Iris pigment epithelial cell (primary cell): Measurements from ENCODE around the gene SHC1.

Experiments
- DNase-seq: peaks from one replicate; pipeline ENCODE4 v3.0.0-alpha.2; 2011; ENCODE audit warnings: low read depth

Gene SHC1

DNA sequence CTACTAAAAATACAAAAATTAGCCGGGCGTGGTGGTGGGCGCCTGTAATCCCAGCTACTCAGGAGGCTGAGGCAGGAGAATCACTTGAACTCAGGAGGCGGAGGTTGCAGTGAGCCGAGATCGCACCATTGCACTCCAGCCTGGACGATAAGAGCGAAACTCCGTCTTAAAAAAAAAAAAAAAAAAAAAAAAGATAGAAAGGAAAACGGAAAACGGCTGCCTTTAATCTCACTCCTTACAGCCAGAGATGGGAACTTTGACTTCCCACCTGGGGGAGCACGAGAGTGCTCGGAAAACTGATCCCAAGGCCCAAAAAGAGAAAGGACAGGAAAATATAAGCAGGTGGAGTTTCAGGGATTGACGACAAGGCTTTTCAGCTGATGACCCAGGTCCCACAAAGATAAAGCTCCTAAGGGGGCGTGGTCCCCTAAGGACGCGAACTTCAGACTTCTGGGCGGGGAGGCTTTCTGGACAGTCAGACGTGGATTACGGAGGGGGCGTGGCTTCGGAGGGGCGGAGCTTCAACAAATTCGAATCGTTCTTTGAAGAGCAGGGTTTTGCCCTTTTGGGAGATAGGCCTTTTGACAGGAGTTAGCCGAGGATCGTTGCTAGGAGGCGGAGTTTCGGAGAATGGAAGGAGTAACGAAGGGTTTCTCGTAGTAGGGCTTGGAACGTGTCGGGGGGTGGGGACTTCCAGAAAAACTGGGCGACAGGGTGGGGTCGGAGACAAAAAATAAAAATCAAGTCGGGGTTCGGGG is 3.0 kb upstream of the SHC1 start:
- DNase-seq: peak; percentile 98

GRCh38 chr1:154972517-154973343 is 2.2 kb upstream of the SHC1 start:
- peak; percentile 90 for DNase-seq

DNA sequence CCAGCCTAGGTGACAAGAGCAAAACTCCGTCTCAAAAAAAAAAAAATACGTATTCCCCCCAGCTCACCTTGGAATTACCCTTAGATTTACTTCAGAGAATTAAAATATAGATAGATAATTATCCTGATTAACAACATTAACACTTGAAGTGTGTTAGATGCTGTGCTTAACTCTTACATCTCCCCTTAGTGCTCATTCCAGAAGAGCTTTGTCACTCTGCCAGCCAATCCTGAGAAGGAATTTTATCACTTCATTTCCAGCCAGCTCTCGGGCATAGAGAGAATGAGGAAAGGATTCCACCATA is 1.6 kb upstream of the SHC1 start:
- DNase-seq: no peak

GRCh38 chr1:154971341-154971998 is 923 bp upstream of the SHC1 start:
- DNase-seq: peak; percentile 58

- DNase-seq: no peak
Observed at GRCh38 chr1:154969860-154970452, 591 bp downstream of the SHC1 start.

DNA sequence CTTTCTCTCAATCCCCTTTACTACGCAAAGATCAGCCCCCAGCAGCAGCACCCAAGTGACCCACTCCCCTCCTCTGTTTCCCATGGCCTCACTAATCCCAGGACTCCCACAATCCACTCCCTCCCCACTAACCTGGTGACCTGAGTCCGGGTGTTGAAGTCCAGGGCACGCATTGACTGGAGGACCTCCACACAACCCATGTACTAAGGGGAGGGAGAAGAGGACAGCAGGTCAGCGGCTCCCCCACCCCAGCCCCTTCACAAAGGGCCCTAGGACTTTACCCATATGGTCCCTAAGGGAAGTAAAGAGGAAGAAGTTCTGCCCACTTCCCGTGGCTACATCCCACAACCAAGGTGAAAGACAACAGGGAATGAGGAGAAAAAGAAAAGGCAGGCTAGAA is 1.3 kb downstream of the SHC1 start:
- DNase-seq: no peak

DNA sequence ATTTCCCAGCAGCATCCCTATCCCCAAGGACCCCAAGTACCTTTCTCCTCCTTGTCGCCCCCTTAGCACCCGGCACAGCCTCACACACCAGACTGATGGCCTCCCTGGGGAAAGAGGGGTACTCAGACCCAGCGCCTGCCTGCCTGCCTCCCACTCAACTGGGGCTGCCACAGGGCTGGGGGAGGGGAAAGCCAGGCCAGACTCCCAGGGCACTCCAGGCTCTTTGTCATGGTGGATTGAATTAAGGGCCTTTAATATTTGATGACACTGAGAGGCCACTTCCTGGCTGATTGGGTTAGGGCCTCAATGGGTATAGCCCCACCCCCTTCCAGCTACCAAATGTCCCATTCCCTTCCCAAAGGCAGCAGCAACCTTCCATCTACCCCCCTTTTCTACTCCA is 1.8 kb downstream of the SHC1 start:
- DNase-seq: no peak

GRCh38 chr1:154967331-154967950 is 3.1 kb downstream of the SHC1 start:
- DNase-seq: no peak

GRCh38 chr1:154966111-154966510 is 4.4 kb downstream of the SHC1 start:
- no peak for DNase-seq

DNA sequence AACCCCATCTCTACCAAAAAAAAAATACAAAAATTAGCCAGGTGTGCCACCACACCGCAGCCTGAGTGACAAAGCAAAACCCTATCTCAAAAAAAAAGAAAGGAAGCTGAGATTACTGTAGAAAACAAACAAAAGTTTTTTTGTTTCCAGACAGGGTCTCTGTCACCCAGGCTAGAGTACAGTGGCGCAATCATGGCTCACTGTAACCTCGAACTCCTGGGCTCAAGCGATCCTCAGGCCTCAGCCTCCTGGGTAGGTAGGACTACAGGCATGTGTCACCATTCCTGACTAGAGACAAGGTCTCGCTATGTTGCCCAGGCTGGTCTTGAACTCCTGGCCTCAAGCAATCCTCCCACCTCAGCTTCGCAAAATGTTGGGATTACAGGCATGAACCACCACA is 6.2 kb downstream of the SHC1 start:
- DNase-seq: no peak

GRCh38 chr1:154963643-154964042 is 6.9 kb downstream of the SHC1 start:
- no peak for DNase-seq

GRCh38 chr1:154962795-154963330 is 7.7 kb downstream of the SHC1 start:
- DNase-seq: no peak

- DNase-seq: peak; percentile 29
Observed at GRCh38 chr1:154962156-154962749, 8.3 kb downstream of the SHC1 start.

DNA sequence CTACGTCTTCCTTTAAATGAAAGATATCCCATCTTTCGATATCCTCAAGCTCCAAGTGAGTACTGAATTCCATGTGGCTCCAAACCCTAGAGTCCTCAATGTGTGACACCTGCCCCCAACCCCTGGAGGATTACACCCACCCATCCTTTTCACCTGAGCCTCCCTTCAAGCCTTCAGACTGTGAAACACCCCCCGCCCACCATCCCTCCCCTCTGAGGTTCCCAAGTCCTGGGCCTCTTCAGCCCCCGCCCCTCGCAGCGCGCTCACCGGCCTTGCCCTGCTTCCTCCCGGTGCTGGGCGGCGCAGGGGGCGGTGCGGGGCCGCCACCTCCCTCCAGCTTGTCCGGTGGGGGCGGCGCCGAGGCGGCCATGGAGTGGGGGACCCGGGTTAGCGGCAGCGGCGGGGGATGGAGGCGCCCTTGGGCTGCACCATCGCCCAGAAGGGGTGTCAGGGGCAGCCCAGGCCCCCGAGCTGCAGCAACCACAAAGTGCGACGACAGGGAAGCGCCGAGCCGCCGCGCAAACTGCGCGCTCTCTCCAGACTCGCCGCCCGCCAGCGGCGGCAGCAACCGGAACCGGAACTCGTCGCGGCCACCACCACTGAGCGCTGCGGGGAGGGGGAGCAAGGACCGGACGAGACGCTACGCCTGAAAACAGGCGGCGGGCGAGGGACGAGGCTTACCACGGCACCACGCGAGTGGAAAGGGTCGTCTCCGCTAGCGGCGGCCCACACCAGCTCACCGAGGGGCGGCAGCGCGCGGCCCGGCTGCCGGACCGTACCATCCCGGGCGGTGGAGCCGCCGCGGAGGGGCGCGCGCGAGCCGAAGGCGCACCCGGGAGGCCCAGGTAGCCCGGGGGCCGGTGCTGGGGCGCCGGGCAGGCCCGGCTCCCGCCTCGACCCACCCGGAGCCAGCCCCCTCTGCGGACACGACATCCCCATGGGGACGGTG is 9.1 kb downstream of the SHC1 start, which contains the start of gene PYGO2:
Gene PYGO2, minus strand, starts transcription at position 576 of the 949 bp plus-strand sequence. Its CDS starts 206 bp downstream, at position 370.
- DNase-seq: peak; percentile 78

GRCh38 chr1:154960446-154961136 is 10.0 kb downstream of the SHC1 start:
- no peak for DNase-seq

GRCh38 chr1:154959426-154959780 is 11.1 kb downstream of the SHC1 start:
- no peak for DNase-seq

- DNase-seq: no peak
Observed at GRCh38 chr1:154958681-154959425, 11.7 kb downstream of the SHC1 start.

- no peak for DNase-seq
Observed at GRCh38 chr1:154958036-154958435, 12.5 kb downstream of the SHC1 start.

DNA sequence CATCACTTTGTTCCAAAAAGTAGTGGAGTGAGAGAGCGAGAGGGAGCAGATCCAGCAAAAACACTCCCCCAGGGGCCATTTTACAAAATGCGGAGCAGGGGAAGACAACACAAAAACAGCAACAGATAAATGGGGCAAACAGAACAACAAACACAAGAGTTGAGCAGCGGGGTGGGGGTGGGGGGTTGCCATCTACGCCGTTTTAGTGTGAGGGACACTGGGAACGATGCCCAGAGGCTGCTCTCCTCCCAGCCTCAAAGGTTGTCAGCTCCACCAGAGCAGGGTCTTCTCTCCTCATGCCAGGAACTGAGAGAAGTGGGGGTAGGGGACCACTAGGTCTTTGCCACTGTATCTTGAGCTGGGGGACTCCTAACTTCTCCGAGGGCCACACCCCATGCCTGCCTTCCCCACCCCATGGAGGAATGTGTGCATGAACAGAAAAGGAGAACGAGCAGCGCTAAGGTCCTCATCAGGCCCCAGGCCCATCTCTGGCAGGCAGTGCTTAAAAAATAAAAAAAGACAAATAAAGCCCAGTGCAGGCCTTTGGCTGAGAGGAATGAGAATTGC is 13.4 kb downstream of the SHC1 start:
- DNase-seq: no peak
